Fibroblast of skin of right biceps (primary cell): ENCODE results near the gene METAP1D.
"Not testable (repeated sequence)": the region's sequence is repeated elsewhere in the genome, so short reads cannot be mapped to it uniquely, and the experiment has no call there.

ENCODE experiments used
- DNase-seq: peaks from one replicate; pipeline ENCODE4 v3.0.0-alpha.2; 2013

The METAP1D gene

DNA sequence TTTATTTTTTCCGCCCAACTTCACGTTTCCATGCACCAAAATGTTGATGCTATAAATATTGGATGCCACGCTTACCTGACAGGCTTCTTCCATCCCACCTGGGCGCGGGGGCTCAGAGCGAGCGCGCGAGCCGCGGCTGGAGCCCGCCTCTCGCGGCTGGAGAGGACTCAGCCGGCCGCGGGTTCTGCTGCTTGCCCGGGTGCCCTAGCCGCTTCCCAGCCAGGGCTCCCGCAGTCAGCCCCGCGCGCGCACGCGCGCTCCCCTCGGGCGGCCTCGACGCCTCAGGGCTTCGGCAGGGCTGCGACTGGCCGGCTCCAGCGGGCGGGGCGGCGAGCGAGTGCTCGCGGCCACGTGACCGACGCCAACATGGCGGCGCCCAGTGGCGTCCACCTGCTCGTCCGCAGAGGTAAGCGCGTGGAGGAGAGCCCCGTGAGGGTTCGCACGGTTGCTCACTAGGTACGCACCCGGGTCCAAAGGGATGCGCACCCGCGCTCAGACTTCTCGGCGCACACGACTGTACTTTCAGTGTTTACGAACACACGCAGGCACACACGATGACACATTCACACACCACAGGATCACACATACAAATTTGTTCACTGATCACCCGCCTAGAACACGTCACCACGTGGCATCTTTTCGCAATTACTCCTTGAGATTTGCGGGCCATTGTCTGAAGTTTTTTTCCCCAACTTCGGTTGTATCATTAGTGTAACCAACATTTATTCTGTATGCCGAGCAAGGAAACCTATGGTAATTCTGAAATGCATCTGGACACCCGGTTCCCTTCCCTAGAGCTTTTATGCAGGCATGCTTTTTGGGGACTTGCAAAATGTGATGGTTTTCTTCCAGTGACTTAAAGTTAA, at the start of gene METAP1D:
Gene METAP1D (plus strand): TSS at position 350 of the 866 bp plus-strand sequence. CDS start 17 bp downstream, at position 367.
- peak; percentile 90 for DNase-seq

DNA sequence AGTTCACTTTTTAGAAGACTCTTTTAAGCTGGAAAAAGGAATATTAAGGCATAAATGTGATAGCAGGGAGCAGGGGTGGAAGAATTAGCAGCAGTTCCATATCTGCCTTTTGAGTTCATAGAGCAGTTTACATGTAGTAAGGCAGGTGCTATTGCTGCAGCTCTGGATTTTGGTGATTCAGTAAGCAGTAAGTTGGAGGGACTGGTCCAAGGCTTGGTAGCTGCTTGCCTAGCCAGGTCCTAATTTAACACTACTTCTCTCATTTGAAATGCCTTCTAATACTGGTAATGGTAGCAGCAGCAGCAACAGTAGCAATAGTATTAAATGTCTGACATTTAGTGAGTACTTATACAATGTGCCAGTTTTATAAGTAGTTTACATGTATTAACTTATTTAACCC, 47.5 kb upstream of the METAP1D start:
- DNase-seq, result no peak

- DNase-seq, result no peak
Observed at GRCh38 chr2:171952748-171953147, 47.0 kb upstream of the METAP1D start.

DNA sequence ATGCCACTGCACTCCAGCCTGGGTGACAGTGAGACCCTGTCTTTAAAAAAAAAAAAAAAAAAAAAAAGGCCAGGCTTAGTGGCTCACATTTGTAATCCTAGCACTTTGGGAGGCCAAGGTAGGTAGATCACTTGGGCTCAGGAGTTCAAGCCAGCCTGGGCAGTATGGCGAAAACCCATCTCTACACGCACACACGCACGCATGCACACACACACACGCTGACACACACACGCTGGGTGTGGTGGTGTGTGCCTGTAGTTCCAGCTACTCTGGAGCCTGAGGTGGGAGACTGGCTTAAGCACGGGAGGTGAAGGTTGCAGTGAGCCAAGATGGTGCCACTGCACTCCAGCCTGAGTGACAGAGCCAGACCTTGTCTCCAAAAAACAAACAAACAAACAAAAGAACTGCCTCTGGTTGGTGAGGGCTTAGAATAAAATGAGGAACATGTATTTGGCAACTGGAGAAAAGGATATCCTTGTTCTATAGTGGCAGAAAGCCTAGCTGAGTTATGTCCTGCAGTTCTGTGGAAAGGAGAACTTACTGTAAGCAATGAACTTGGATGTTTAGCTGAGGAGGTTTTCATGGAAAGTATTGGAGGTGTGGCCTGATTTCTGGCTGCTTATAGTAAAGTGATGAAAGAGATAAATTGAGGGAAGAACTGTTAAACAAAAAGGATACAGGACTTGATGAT, 43.5 kb upstream of the METAP1D start:
- peak; percentile 3 for DNase-seq

DNA sequence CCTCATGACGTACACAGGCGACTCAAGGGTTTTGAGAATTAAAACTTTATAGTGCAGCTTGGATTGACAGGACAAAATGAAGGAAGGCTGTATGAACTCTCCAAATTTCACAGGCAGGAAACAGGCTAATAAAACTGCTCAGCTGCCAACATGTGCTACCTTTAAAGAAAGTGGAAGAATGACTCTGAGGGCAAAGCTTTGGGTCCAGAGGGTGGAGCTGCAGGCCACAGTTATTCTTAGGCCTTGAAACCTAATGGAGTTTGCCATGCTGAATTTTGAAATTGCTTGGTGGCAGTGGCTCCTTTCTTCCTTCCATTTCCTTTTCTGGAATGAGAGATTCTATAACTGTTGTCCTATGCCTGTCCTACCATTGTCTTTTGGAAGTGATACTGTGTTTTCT, 42.7 kb upstream of the METAP1D start:
- no peak for DNase-seq

DNA sequence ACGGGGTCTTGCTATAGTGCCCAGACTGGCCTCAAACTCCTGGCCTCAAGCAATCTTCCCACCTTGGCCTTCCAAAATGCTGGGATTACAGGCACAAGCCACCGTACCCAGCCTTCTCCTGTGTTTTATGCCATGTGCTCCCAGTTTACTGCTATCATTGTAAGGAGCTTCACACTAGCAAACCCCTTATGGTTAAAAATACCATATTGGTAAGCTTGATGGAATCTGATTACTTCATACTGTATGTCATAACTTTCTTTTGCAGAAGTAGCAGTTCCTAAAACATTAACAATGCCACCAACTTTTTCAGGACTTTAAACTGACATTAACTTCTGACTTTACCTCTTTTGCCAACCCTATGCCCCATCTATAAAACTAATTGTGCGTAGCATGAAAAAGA, 41.3 kb upstream of the METAP1D start:
- DNase-seq, result peak; percentile 74

- no peak for DNase-seq
Observed at GRCh38 chr2:171959998-171960397, 39.8 kb upstream of the METAP1D start.

GRCh38 chr2:171960570-171960969, 39.2 kb upstream of the METAP1D start:
- no peak for DNase-seq

GRCh38 chr2:171963198-171963597, 36.6 kb upstream of the METAP1D start:
- DNase-seq, result no peak

- DNase-seq, result no peak
Observed at GRCh38 chr2:171964308-171964707, 35.4 kb upstream of the METAP1D start.

DNA sequence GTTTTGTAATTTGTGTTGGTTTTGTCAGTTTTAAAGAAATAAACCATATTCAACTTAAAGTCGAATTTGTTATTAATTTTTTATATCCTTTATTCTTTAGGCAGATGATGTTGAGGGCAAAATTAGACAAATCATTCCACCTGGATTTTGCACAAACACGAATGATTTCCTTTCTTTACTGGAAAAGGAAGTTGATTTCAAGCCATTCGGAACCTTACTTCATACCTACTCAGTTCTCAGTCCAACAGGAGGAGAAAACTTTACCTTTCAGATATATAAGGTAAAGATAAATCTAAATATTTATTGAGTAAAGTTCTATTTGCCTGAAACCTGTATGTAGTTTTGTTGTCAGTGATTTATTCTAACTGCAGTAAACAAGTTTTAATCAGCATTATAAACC, 34.5 kb upstream of the METAP1D start:
- no peak for DNase-seq

GRCh38 chr2:171965661-171966060, 34.1 kb upstream of the METAP1D start:
- no peak for DNase-seq

DNA sequence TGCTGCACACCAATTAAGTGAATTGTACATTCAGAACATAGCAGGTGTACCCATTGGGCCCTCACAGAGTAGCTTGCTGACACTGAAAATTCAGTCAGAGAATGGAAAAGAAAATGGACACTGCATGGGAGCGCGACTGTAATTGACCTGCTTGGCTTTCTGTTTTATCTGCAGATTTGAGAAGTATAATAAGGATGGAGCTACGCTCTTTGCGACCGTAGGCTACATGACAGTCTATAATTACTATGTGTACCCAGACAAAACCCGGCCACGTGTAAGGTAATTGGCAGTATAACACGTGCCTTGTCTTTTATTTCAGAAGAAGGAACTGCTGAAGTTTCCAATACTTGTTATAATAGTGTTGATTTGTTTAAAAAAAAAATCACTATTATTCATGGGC, 33.5 kb upstream of the METAP1D start:
- DNase-seq, result no peak

DNA sequence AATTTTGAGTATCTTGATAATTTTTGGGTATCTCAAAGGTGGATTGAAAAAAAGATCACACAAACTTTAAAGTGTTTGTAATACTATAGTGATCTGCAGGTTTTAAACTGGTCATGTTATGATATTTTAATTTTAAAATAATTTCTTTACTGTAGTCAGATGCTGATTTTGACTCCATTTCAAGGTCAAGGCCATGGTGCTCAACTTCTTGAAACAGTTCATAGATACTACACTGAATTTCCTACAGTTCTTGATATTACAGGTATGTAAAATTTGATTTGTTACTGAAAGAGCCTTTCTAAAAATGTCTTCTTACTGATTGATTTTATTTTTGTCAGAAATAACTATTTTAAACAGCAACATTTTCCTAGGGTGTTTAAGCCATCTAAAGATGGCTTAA, 33.1 kb upstream of the METAP1D start:
- DNase-seq, result no peak

- no peak for DNase-seq
Observed at GRCh38 chr2:171968509-171968908, 31.2 kb upstream of the METAP1D start.

- no peak for DNase-seq
Observed at GRCh38 chr2:171972329-171972982, 27.3 kb upstream of the METAP1D start.

GRCh38 chr2:171979103-171979502, 20.6 kb upstream of the METAP1D start:
- no peak for DNase-seq

GRCh38 chr2:171983924-171984323, 15.8 kb upstream of the METAP1D start:
- DNase-seq, result not testable (repeated sequence)

DNA sequence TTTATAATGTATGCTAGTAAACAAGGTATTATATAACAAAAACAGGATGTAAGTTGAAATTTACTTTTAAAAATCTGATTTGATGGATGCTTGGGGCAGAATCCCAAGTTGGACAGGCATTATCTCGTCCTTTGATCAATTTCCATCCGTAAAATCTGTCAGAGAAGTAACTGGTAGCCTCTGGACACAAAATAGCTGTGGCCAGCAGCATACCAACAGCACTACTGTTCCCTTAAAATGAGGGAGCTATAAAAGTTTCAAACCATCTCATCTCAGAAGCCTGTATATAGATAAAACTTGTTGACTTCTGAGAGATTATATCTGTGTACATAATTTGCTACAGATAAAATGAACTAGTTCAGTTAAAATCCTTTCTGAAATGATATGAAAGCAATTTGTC, 14.7 kb upstream of the METAP1D start:
- no peak for DNase-seq

GRCh38 chr2:171986778-171987177, 13.0 kb upstream of the METAP1D start:
- no peak for DNase-seq

- no peak for DNase-seq
Observed at GRCh38 chr2:171991027-171991426, 8.7 kb upstream of the METAP1D start.

GRCh38 chr2:171995586-171995985, 4.2 kb upstream of the METAP1D start:
- DNase-seq, result no peak

DNA sequence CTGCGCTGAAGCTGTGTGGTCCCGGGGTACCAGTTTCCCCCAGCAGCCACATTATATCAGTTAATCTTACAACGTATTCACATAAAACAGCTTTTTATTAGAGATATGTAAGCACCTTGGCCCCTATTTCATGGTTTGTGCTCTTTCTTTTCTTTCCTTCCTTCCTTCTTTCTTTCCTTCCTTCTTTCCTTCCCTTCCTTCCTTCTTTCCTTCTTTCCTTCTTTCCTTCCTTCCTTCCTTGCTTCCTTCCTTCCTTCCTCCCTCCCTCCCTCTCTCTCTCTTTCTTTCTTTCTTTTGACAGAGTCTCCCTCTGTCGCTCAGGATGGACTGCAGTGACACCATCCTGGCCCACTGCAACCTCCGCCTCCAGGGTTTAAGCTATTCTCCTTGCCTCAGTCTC, 3.7 kb upstream of the METAP1D start:
- DNase-seq, result no peak

DNA sequence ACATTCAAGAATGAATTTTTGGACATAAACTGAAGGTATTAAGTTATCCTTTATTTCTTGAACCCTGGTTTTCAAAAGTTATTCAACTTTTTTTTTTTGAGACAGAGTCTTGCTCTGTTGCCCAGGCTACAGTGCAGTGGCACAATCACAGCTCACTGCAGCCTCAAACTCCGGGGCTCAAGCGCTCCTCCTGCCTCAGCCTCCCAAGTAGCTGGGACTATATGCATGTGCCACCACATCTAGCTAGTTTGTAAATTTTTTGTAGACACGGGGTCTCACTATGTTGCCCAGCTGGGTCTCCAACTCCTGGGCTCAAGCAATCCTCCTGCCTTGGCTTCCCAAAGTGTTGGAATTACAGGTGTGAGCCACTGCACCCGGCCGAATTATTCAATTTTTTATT, 2.7 kb upstream of the METAP1D start:
- not testable (repeated sequence) for DNase-seq
